GM19397 (cell line): ENCODE measurements around the gene RASL12.
"Not testable (repeated sequence)": the region's sequence is repeated elsewhere in the genome, so short reads cannot be mapped to it uniquely, and the experiment has no call there.

Experiments
- ATAC-seq: cut with Tn5 transposase; IDR thresholded peaks from one replicate; pipeline ENCODE4 v1.9.1; 2021; ENCODE audit warnings: mild to moderate bottlenecking, moderate library complexity; ENCODE audit not compliant: unreplicated experiment

RASL12 gene

GRCh38 chr15:65028921-65029735 is 38.7 kb downstream of the RASL12 start, which contains the start of gene MTFMT:
Gene MTFMT (minus strand): TSS chr15:65029639. CDS start chr15:65029613, 26 bp downstream.
- ATAC-seq, result peak; percentile 85

GRCh38 chr15:65028338-65028737 is 39.5 kb downstream of the RASL12 start:
- ATAC-seq, result no peak

- ATAC-seq, result no peak
Observed at GRCh38 chr15:65027593-65027992, 40.2 kb downstream of the RASL12 start.

- no peak for ATAC-seq
Observed at GRCh38 chr15:65026756-65027155, 41.0 kb downstream of the RASL12 start.

GRCh38 chr15:65021488-65021887 is 46.3 kb downstream of the RASL12 start:
- no peak for ATAC-seq

- ATAC-seq, result no peak
Observed at GRCh38 chr15:65020419-65020818, 47.4 kb downstream of the RASL12 start.

GRCh38 chr15:65011198-65011597 is 56.6 kb downstream of the RASL12 start:
- not testable (repeated sequence) for ATAC-seq

- no peak for ATAC-seq
Observed at GRCh38 chr15:65008983-65009382, 58.8 kb downstream of the RASL12 start.

GRCh38 chr15:65006876-65007275 is 60.9 kb downstream of the RASL12 start:
- ATAC-seq, result no peak

GRCh38 chr15:65004993-65005392 is 62.8 kb downstream of the RASL12 start:
- ATAC-seq, result no peak
